OCI-M2 (cell line): ENCODE results near the gene RAB31.

Experiments used
- DNase-seq: peaks from one replicate; lab custom pipeline; 2025; ENCODE audit not compliant: unreplicated experiment; lab: John Stamatoyannopoulos, UW

RAB31 gene

DNA sequence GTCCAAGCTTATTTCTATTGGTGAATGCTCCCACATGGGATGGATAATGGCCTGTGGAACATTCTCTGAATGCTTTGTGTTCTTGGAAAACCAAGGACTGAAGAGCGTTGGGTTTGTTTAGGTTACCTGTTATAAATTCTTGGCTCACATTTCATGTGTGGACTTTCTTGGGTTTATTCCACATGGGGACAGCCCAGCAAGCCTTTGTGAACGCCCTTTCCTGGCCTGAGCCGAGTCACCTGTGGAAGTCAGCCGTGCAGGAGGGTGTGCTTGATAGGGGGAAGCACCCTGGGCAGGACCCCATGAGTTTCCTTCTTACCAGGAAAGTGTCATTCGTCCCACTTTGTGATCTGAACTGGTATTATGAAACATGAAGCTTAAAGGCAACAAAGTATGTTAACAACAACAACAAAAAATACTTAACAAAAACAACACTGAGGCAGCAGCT, 4.1 kb downstream of the RAB31 start:
- no peak for DNase-seq

DNA sequence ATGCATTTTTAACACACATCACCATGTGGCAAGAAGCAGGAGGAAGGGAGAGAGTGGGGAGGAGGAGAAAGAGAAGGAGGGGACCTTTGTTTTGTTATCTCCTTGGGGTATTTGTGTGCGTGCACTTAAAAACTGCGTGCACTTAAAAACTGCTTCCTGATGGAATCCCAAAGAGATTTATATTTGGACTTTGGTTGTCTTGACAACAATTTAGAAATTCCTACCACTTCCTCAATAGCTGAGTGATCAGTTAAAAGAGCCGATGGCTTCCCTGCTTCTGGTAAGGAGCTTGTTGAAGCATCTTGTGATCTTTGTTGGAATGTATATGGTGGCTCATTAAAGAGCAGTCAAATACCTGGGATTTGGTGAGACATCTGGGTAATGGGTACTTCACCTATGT, 4.5 kb downstream of the RAB31 start:
- no peak for DNase-seq

DNA sequence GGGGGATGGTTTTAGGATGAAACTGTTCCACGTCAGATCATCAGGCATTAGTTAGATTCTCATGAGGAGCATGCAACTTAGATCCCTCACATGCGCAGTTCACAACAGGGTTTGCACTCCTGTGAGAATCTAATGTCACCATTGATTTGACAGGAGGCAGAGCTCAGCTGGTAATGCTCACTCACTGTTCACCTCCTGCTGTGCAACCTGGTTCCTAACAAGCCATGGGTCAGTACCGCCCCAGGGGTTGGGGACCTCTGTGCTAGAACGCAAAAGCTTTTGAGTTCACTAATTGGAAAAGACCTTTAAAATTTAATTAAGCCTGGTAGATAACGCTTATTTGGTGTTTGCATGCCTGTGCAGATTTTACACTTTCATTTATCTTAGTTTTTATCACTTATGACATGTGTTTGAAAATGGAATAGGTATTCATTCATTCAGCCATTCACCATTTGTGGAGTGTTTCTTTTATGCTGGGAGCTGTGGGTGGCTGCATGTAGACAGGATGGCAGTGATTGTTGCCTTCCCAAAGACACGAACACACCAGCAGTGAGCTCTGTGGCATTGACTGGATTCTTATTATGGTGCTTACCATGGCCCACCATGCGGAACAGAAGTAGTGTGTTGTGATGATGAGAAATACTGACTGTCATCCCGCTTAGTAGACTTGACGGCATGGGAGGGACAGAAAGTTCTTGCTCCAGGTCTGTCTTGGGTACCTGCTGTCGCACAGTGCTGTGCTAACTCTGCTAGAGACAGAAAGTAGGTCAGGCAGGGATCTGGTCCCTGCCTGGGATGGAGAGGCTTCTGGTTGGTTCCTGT, 6.4 kb downstream of the RAB31 start:
- DNase-seq = no peak

DNA sequence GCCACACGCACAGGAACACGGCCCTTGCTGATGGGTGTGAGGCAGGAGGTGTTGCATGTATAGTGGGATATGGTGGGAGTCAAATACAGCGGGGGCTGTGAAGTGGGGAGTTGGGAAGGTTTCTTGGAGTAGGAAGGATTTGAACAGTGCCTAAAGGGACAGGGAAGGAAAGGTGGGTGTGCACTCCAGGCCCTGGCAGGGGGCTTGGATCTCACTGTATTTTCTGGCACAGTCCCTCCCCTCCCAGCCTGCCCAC, 6.9 kb downstream of the RAB31 start:
- DNase-seq = no peak

DNA sequence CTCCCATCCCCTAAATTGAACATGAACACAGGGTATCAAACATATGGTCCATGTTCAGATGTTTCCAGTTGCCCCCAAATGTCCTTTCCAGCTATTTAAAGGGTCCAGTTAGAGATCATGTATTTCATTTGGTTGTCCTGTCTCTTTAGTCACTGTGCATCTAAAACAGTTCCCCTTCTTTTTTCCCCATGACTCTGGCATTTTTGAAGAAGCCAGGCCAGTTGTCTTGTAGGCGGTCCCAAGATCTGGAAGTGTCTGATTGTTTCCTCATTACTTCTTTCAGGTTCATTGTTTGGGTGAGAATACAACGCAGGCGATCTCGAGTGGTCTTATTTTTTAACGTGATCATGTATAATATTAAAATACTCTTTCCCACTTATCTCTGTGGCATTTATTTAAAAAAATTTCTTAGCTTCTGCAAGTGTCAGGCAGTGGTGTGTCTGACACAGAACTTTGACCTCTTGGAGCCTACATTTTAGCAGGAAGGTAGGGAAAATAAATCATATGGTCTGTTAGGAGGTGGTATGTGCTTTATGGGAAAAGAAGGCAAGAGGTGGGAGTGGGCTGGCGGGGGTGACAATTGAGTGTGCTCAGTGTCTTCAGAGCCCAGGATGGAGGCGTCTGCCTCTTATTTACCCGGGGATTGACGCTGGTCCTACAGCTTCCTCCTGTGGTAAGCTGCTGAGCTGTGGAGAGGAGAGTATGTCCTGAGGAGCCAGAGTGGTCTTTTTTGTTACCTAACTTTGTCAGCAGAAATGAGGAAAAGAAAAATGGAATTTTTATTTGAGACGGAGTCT, 8.1 kb downstream of the RAB31 start:
- no peak for DNase-seq

DNA sequence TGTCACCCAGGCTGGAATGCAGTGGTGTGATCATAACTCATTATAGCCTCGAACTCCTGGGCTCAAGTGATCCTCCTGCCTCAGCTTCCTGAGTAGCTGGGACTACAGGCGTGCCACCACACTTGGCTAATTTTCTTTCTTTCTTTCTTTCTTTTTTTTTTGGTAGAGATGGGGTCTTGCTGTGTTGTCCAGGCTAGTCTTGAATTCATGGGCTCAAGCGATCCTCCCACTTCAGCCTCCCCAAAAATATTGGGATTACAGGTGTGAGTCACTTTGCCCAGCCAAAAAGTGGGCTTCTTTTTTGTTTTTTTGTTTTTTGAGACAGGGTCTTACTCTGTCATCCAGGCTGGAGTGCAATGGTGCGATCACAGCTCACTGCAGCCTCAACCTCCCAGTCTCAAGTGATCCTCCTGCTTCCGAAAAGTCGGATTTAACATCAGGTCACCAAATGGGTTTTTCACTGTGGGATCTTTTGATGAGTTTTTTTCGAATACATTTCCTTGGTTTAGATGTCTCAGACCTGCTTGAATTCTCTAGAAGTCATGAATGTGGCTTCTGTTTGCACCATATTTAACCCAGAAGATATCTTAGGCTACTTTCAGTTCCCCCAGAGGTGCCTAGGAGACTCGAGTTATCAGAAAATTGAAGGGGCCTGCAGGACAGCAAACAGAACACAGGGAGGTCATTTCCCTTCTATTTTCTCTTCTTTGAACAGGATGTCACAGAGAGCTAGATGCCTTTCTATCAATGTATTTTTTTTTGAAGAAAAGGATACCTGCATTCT, 8.9 kb downstream of the RAB31 start:
- no peak for DNase-seq

DNA sequence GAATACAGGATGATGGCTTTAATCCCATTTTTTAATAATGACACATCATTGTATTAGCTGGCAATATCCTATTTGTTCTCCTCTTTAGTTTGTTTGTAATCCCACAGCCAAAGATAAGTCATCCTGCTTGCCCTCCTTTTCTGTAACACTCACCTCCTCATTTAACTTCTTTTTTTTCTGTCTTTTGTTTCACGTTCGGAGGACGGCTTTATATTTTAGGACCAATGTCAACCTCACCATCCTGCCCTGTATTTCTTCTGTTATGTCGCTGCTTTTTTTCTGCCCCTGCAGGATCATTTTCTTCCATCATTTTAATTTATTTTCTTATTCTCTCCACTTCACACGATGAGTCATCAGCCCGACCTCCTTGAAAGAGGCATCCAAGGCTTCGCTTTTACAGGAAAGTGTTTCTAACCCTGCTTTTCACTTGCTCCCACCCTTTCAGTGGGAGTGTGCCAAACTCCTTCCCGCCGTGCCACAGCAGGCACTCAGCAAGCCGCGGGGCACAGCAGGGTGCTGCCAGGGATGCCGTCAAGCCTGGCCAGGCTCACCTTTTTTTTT, 11.4 kb downstream of the RAB31 start:
- no peak for DNase-seq

DNA sequence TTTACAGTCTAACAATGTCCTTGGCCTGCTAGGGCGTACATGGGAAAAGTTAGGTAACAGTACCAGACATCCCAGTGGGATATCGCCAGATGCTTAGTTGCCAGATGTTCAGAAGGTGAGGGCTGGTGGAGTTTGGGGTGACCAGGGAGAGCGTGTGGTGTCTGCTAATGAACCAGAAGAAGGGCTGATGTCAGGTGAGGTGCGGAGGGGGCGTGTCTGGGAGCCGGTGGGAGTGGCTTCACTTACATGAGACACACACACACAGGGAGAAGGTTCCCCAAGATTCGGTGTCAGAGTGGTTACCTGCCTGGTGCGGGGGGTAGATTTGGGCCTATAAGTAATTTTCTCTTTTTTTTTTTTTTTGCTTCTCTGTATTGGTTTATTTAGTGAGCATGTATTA, 12.2 kb downstream of the RAB31 start:
- no peak for DNase-seq

DNA sequence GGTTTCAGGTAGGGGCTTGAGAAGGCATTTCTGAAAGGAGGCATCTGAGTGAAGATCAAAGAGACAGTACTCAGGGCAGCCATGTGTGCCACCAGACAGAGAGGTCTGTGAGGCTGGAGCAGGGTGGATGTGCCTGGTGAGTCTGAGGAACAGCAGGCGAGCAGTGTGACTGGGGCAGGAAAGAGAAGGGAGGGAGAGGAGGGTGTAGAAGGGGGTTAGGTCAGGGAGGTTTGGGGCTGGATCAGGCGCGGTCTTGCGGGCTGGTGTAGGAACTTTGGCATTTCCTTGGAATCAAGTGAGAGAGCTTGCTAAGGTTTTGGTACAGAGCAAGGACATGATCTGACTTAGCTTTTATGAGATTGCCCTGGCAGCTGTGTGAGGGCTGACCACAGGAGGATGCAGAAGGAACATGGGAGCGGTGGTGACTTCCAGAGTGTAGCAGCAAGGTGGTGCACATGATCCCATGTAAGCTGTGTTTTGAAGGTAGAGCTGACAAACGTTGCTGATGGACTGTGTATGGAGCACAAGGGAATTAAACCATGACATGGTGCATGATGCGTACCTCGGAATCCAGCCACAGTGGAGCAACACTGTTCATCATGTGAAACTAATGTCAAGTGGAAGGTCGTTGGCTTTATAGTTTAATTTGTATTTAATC, 13.9 kb downstream of the RAB31 start:
- no peak for DNase-seq

DNA sequence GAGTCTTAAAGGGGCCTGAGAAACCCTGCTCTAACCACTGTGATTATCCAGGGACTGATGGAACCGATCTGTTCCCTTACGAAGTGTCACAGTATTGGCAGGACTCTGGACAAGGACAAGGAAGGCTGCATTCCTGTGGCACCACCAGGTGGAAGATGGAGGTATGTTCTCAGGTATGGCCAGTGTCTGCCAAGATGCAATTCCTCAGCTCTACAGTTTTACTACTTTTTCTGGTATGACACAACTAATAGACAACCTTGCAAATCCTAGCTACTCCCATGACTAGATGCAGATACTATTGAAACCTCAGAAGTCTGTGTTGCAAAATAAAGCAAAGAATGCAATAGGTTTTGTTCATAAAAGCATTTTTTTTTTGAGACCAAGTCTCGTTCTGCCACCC, 14.6 kb downstream of the RAB31 start:
- DNase-seq = no peak

DNA sequence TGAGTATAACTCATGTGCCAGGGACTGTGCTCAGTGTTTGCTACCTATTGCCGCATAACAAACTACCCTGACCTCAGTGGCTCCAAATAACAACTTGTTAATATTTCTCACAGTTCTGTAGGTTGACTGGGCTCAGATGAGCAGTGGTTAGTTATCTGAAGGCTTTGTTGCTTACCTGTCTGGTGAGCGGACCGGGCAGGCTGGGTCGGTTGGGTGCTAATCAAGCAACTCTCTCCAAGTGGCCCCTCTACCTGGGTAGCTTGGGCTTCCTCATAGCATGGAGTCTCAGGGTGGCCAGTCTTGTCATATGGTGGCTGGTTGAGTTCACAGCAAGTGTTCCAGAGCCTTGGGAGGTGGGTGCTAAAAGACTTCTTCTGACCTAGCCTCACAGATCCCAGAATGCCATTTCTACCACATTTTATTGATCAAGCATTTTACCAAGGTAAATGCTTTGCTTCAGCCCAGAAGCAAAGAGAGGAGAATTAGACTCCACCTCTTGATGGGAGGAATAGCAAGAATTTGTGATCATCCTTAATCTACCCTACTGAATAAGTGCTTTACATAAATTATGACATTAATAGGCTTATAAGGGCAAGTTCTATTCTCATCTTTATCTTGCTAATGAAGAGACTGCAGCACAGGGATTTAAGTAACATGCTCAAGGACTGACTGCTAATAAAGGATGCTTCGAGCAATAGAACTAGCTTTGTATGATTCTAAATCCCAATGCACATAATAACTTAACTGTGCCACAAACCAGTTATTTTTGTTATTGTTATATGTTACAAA, 16.9 kb downstream of the RAB31 start:
- no peak for DNase-seq

DNA sequence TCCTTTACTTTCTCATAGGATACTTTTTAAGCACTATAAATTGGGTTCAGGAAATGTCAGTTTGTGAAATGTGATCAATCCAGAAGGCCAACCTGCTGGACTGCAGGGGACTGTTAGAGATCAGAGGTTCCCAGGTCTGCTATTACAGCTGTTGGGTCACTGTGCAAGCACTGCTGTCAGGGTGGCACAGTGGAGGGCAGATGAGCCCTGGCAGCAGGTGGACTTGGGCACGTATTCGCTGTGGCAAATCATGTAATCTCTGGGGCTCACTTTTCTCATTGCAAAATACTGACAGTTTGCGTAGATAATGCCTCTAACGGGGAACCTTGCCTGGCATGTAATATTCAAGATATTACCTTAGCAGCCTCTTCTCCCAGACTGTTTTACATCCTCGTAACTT, 18.1 kb downstream of the RAB31 start:
- no peak for DNase-seq

DNA sequence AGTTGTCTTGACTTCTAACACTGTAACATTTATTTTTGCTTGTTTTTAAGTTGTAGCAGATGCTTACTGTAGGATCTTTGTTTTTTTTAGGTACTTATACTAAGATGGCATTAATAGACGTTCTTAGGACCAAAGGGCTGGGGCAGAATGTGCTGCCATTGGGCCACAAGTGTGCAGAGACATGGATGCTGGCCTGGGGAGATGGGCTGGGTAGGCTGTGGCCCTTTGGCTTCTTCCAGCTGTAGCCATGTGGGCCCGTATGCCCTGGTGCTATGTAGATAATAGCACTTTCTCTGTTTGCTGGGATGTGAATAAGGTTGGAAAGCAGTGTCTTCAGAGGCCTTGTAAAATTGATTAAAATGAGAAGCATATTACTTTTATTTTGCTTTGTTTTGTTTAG, 18.8 kb downstream of the RAB31 start:
- DNase-seq = no peak

DNA sequence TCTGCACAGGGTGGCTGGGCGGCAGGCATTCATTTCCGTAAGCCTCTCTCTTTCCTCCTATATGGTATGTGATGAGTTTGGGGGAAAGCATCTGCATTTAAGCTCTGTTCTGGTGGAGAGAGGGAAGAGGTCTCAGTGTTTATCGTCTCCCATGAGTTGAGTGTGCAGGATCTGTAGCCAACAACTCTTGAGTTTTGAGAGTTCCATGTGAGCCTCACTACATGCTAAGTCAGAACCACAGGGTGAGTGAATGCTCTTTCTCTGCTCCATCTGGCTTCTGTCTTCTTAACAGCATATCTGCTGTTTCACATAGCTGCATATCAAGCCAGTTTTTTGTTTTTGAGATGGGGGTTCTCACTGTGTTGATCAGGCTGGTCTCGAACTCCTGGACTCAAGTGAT, 22.7 kb downstream of the RAB31 start:
- DNase-seq = no peak

DNA sequence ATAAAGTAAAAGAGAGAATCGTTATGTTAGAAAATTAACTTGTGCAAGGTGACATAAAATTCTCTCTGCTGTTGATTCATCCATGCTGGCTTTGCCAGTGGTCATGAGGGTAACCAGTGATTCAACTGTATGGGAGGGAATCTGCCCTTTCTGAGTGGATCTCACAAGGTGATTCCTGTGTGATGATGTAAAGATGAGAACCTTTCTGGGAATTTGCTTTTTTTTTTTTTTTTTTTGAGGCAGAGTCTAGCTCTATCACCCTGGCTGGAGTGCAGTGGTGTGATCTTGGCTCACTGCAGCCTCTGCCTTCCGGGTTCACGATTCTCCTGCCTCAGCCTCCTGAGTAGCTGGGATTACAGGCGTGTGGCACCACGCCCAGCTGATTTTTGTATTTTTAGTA, 23.3 kb downstream of the RAB31 start:
- DNase-seq = no peak

DNA sequence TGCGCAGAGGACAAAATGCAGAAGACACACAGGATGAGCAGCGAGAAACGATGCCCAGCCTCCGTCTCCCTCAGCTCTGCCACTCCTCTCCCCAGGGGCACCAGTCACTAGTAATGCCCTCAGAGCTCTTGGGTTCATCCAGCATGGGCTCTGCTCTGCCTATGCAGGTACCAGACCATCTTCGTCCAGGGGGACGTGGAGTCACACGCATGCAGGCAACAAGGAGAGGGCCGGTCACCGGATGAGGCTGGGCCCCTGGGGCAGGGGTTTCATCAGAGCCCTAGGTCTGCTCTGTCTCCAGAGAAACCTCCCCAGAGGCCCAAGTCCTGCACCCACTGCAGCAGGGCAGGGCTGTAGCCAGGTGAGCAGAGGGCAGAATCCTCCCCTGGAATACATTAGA, 23.9 kb downstream of the RAB31 start:
- DNase-seq = no peak

DNA sequence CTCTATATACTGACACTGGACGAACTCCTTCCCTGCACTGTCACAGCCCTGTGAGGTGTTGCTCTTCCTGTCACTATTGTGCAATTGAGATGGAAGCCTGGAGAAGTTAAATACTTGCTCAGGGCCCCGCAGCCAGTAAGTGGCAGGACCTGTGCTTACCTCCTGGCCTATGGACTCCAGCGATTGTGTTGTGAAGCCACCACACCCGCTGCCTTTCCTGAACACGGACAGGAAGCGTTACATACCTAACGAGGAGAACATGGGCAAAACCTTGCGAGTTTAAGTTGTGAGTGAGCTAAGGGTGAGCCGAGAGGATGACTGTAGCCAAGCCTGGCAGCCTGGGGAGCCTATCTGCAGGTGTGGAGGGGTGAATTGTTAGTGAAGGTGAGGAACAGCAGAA, 26.1 kb downstream of the RAB31 start:
- no peak for DNase-seq

DNA sequence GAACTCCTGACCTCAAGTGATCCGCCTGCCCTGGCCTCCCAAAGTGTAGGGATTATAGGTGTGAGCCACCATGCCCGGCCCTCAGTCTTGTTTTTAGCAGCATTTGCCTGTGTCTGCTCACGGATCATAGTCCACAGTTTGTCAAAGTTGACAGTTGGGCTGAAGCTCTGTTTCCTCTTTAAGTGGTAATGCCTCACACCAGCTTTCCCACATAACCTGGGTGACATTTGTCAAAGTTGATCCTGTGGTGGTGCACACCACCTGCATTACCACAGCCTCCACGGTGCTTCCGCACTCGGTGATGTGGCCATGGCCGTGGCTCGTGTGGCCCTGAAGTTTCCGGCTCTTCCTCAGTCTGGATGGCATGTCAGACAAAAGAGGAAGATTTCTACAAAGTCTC, 27.1 kb downstream of the RAB31 start:
- DNase-seq = no peak

DNA sequence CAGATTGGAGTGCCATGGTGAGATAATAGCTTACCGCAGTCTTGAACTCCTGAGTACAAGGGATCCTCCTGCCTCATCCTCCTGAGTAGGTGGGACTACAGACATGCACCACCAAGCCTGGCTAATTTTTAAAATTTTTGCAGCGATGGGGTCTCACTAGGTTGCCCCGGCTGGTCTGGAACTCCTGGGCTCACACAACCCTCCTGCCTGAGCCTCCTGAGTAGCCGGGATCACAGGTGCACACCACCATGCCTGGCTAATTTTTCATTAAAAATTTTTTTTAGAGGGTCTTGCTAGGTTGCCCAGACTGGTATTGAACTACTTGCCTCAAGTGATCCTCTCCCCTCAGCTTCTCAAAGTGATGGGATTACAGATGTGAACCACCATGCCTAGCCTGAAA, 27.8 kb downstream of the RAB31 start:
- DNase-seq = no peak

DNA sequence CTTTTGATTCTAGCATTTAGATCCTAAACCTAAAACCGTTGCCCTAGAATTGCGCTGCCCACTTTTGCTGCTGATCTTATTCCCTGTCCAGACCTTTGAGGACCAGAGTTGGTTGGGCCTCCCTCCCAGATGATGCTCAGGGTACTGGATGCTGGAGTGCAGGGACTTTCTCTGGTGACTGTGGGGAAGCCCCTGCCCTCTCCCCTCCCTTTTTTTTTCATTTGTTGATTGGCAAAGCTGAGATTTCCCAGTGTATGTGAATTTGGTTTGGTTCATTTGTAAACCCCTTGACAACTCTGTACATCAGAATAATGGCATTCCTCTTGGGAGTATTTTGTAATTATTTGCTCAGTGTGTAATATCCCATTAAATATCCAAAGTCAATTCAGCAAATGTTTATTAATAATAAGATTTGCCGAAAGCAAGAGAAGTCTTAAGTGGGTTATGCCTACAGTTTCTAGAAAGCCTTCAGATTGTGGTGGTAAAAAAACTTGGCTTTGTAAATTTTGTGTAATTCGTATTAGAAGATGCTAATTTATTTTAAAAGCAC, 28.3 kb downstream of the RAB31 start:
- no peak for DNase-seq
